ENCODE data around the gene ENDOU. TPM values are rescaled to one million over a fixed set of nuclear protein-coding genes. Genes with fewer than 3 reads are reported as not detected.

Gene ENDOU
- total RNA-seq, 1 experiment from 2014 or later = not detected

DNA sequence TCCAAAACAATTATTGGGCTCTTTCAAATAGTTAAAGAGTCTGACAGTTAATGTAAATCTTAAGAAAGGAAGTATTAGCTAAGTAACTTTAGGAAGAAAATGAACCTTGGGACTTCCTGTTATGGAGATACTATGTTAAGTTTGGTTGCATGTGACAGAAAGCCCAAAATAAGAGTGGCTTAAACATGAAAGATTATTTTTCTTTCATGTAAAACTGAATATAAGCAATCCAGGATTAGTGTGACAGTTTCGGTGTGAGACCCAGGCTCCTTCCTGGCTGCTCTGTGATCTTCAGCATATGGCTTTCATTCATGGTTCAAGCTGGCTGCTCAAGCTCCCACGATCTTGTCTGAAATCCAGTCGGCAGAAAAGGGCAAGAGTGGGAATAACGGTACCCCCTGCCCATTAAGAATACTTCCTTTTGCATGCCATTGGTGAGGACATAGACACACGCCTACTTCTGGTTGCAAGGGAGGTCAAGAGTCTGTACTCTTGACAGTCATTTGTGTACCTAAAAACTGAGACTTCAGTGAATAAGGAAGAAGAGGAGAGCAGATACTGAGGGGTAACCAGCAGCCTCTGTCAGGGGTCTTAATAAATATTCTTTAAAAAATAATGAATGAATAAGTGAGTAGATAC lies 17.3 kb downstream of the ENDOU start:
- CTCF ChIA-PET = interaction anchor here (0.9 to 2.7 kb wide), 2 partner anchors 8 to 130 kb away, joined by 3 to 9 read pairs; no protein-coding TSS in a partner anchor
- Histone ChIP-seq H3K4me1 (ENCODE audit: control insufficient read depth in 1 of 2, insufficient read depth in 2 of 2, low read length in 2 of 2) (peaks cover 5 to 16% of the 10 kb centered on the region in 2 experiments; a peak in 3 of 4 replicates), H2AFZ (ENCODE audit: low read depth, low read length, poor library complexity, severe bottlenecking) (no peak overlapping the region), H4K20me1 (ENCODE audit: insufficient read depth) (no peaks in the 10 kb centered on the region), H3K9ac (ENCODE audit: low read length) (no peak overlapping the region), H3K9me3 (ENCODE audit: control insufficient read depth in 1 of 2, insufficient read depth in 1 of 2, low read depth in 1 of 2, low read length in 2 of 2) (no peaks in the 10 kb centered on the region), H3K27me3 (ENCODE audit: insufficient read depth, low read length) (no peaks in the 10 kb centered on the region), H3K27ac (ENCODE audit: low read depth, low read length) (no peak overlapping the region), H3K36me3 (ENCODE audit: control insufficient read depth in 1 of 2, insufficient read depth in 2 of 2, low read length in 2 of 2) (no peaks in the 10 kb centered on the region; a peak in 1 of 4 replicates), H3K4me2 (ENCODE audit: low read length) (no peak overlapping the region), H3K79me2 (ENCODE audit: insufficient read depth, low read length) (peaks cover 23% of the 10 kb centered on the region), H3K4me3 (replicated peaks in 1 of 2; ENCODE audit: low read depth in 1 of 2, low read length in 2 of 2) (no peak overlapping the region), H3K9me2 (ENCODE audit: insufficient read depth) (no peaks in the 10 kb centered on the region)
- DNase-seq (ENCODE audit: low read depth, low spot score) (no peak), ATAC-seq (no peak)
- RAD21 ChIA-PET (ENCODE audit: low non-redundant PET in 1 of 2, low total read pairs in 2 of 2, uncharacterized antibody in 2 of 2, unreplicated experiment in 2 of 2) = no interaction called here
- intact Hi-C loops (cut with micrococcal nuclease) = no loop called here
- TF ChIP-seq JUND (IDR thresholded peaks at IDR 0.05) = no peak
- no peak for TF ChIP-seq SIN3A (IDR thresholded peaks at IDR 0.05; ENCODE audit: low read depth)
- no peak for TF ChIP-seq TCF7L2 (IDR thresholded peaks at IDR 0.05; ENCODE audit: borderline replicate concordance, extremely low read depth, insufficient read depth, insufficient read length)
- TF ChIP-seq FOSL1 (IDR thresholded peaks at IDR 0.05; ENCODE audit: low read depth) = no peak
- TF ChIP-seq YY1 (IDR thresholded peaks at IDR 0.05; ENCODE audit: extremely low read depth, insufficient replicate concordance, low read depth, low read length) = no peak
- TF ChIP-seq, protein P1, sequence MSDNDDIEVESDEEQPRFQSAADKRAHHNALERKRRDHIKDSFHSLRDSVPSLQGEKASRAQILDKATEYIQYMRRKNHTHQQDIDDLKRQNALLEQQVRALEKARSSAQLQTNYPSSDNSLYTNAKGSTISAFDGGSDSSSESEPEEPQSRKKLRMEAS (IDR thresholded peaks at IDR 0.05) = no peak
- no peak for TF ChIP-seq EGR1 (IDR thresholded peaks at IDR 0.05; ENCODE audit: low read depth)
- no peak for TF ChIP-seq ATF3 (IDR thresholded peaks at IDR 0.05)
- TF ChIP-seq, protein P2, sequence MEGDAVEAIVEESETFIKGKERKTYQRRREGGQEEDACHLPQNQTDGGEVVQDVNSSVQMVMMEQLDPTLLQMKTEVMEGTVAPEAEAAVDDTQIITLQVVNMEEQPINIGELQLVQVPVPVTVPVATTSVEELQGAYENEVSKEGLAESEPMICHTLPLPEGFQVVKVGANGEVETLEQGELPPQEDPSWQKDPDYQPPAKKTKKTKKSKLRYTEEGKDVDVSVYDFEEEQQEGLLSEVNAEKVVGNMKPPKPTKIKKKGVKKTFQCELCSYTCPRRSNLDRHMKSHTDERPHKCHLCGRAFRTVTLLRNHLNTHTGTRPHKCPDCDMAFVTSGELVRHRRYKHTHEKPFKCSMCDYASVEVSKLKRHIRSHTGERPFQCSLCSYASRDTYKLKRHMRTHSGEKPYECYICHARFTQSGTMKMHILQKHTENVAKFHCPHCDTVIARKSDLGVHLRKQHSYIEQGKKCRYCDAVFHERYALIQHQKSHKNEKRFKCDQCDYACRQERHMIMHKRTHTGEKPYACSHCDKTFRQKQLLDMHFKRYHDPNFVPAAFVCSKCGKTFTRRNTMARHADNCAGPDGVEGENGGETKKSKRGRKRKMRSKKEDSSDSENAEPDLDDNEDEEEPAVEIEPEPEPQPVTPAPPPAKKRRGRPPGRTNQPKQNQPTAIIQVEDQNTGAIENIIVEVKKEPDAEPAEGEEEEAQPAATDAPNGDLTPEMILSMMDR (IDR thresholded peaks at IDR 0.05 in 2 of 3, conservative IDR thresholded peaks at IDR 0.05 in 1 of 3; ENCODE audit: borderline replicate concordance in 1 of 3, insufficient read depth in 1 of 3, low read depth in 2 of 3, low read length in 2 of 3) = no peak
- no peak for TF ChIP-seq SP1 (IDR thresholded peaks at IDR 0.05; ENCODE audit: low read depth)
- TF ChIP-seq POLR2A (IDR thresholded peaks at IDR 0.05; ENCODE audit: borderline replicate concordance, extremely low read depth, insufficient read depth, insufficient read length) = no peak
- TF ChIP-seq ELF1 (IDR thresholded peaks at IDR 0.05; ENCODE audit: borderline replicate concordance, low read depth) = no peak
- no peak for TF ChIP-seq CEBPB (IDR thresholded peaks at IDR 0.05; ENCODE audit: low read depth)
- no peak for TF ChIP-seq ZBTB33 (IDR thresholded peaks at IDR 0.05; ENCODE audit: extremely low read depth, insufficient replicate concordance, low read length)
- TF ChIP-seq CBX3 (IDR thresholded peaks at IDR 0.05; ENCODE audit: low read depth) = no peak
- TF ChIP-seq RAD21 (IDR thresholded peaks at IDR 0.05; ENCODE audit: low read depth) = no peak
- no peak for TF ChIP-seq ZNF274 (IDR thresholded peaks at IDR 0.05; ENCODE audit: low read depth, low read length)
- POLR2A ChIA-PET = no interaction called here
- BruUV-seq (replicated peaks) = no TSS peak
